AG09309 (cell line): ENCODE data around the gene SIPA1.

Experiments used
- DNase-seq: peaks from one replicate; pipeline ENCODE4 v3.0.0-alpha.2; 2010; ENCODE audit warnings: low read depth
- H3K4me3 ChIP-seq: 2 replicates; pipeline ENCODE4 v1.5.1; 2011; ENCODE audit warnings: mild to moderate bottlenecking, low read depth, low read length, moderate library complexity; ENCODE audit not compliant: control insufficient read depth
- TF ChIP-seq, protein P1 (sequence below): IDR thresholded peaks from 2 replicates; pipeline ENCODE4 v1.5.1; 2011; ENCODE audit warnings: mild to moderate bottlenecking, low read depth, low read length, inconsistent platforms; ENCODE audit not compliant: insufficient read depth, control insufficient read depth; ENCODE audit errors: missing control alignments

The SIPA1 gene

DNA sequence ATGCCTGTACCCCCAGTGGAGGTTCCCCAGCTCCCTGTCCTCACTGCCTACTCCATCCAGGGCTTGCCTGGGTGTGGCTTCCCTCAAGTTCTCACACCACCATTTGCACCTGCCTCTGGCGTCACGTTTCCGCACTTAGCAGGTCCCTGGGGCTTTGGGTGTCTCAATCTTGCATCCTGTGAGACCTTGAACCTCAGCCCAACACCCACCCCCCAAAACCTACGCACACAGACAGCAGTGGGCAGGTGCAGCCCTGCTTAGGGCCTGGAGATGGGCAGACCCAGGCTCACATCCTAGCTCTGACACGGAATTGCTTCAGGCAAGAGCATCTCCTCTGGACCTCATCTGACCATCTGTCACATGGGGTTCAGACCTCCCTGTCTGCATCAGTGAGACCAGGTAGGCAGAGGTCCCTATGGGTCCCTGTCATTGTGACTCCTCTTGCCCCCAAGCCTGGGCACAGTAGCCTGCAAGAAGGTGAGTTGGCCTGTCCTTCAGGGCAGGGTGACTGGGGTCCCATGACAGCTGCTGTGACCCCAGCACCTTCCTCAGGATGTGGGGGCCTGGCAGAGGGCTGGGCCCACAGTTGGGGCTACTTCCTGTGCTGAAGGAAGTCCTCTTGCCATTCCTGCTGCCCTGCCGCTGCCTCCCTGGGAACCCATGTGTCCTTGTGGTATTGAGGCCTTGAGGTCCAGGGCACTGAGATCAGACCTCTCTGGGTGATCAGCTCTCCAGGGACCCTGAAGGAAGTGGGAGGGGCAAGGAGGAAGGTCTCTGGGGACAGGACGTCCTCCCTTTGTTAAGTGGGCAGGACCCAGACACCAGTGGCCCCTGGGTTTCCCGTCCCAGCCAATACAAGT, 2.0 kb downstream of the SIPA1 start:
- DNase-seq = no peak
- H3K4me3 ChIP-seq = no peak overlapping the region
- TF ChIP-seq, protein P1, sequence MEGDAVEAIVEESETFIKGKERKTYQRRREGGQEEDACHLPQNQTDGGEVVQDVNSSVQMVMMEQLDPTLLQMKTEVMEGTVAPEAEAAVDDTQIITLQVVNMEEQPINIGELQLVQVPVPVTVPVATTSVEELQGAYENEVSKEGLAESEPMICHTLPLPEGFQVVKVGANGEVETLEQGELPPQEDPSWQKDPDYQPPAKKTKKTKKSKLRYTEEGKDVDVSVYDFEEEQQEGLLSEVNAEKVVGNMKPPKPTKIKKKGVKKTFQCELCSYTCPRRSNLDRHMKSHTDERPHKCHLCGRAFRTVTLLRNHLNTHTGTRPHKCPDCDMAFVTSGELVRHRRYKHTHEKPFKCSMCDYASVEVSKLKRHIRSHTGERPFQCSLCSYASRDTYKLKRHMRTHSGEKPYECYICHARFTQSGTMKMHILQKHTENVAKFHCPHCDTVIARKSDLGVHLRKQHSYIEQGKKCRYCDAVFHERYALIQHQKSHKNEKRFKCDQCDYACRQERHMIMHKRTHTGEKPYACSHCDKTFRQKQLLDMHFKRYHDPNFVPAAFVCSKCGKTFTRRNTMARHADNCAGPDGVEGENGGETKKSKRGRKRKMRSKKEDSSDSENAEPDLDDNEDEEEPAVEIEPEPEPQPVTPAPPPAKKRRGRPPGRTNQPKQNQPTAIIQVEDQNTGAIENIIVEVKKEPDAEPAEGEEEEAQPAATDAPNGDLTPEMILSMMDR = no peak

DNA sequence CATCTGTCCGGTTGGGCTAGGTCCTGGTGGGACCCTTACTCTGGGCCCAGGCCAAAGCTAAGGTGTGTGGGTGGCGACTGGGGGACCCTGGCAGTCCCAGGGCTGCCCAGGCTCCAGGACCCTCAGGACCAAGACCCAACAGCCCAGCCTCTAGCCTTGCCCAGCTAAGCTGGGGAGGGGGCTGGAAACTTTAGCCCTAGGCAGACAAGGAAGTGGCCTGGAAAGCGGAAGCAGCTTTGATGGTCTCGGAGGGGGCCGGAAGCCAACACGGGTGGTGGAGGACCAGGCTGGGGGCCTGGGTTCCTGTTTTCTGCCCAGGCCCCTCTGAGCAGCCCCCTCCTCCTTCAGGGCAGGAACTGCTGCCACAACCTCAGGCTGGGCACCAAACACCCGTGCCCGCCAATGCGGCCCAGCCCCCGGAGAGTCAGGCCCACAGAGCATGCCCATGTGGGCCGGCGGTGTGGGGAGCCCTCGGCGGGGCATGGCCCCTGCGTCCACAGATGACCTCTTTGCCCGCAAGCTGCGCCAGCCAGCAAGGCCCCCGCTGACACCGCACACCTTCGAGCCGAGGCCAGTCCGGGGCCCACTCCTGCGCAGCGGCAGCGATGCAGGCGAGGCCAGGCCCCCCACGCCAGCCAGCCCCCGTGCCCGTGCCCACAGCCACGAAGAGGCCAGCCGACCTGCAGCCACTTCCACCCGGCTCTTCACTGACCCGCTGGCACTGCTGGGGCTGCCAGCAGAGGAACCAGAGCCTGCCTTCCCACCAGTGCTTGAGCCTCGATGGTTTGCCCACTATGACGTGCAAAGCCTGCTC, 2.8 kb downstream of the SIPA1 start:
- no peak for DNase-seq
- H3K4me3 ChIP-seq = no peak overlapping the region
- TF ChIP-seq, protein P1 = no peak

DNA sequence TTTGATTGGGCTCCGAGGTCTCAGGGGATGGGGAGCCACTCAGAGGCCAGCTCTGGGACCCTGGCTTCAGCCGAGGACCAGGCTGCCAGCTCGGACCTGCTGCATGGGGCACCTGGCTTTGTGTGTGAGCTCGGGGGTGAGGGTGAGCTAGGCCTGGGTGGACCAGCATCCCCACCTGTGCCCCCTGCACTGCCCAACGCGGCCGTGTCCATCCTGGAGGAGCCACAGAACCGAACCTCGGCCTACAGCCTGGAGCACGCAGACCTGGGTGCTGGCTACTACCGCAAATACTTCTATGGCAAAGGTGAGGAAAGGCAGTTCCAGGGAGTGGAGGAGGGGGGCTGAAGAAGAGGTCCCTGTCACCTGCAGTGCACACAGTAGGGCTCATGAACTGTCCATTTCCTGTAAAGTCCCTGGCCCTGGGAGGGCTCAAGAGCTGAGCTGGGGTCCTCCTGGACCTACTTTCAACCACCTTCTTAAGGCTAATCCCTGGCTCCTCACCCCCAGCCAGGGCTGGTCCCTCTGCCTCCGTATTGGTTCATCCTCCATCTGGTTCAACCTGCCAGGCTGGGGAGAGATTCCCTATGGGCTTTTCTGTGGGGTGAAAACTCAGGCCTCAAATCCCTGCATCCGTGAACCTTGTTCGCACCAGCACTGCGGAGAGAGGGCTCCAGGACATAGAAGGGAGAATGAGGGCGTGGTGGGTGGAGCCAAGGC, 3.6 kb downstream of the SIPA1 start:
- H3K4me3 ChIP-seq = no peak overlapping the region
- TF ChIP-seq, protein P1 = no peak
- DNase-seq = no peak

DNA sequence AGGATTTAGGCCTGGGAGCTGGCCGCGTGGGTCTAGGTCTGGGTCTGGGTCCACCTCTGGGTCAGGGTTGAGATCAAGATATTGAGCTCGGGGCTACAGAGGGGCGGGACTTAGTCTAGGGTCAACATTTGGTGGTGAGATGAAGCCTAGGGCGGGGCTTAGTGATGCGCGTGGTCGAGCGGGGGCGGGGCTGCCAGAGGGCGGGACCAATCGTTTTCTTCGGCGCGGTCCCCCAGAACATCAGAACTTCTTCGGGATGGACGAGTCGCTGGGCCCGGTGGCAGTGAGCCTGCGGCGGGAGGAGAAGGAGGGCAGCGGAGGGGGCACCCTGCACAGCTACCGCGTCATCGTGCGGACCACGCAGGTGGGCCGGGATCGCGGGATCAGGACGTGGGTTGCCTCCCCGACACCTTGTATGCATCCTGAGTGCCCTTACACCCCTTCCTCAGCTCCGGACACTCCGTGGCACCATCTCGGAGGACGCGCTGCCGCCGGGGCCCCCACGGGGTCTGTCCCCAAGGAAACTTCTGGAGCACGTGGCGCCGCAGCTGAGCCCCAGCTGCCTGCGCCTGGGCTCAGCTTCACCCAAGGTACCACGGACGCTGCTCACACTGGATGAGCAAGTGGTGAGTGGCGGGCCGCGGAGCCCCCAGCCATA, 4.2 kb downstream of the SIPA1 start:
- no peak overlapping the region for H3K4me3 ChIP-seq
- TF ChIP-seq, protein P1 = no peak
- DNase-seq = no peak

GRCh38 chr11:65643971-65644370, 6.1 kb downstream of the SIPA1 start:
- no peak for DNase-seq
- TF ChIP-seq, protein P1 = no peak
- H3K4me3 ChIP-seq = no peak overlapping the region

DNA sequence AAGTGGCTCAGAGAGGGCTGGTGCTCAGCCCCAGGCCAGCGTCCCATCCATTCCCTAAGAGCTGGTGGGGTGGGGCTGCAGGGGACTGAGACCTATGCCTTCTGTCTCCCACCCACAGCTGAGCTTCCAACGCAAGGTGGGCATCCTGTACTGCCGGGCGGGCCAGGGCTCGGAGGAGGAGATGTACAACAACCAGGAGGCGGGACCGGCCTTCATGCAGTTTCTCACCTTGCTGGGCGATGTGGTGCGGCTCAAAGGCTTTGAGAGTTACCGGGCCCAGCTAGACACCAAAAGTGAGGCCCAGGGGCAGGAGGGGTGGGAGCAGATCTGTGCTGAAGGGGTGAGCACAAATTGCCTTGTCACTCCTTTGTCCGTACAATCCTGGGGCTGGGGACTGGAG, 6.9 kb downstream of the SIPA1 start:
- no peak for DNase-seq
- TF ChIP-seq, protein P1 = no peak
- H3K4me3 ChIP-seq = no peak overlapping the region
